Vagina (tissue), 2 donors: ENCODE data around the gene SPECC1.

ENCODE experiments used
- CTCF ChIP-seq, 3 experiments: fragments of 450-650 bp in 2 of 3; fragments of 200-600 bp in 1 of 3; sonication (generic) in 1 of 3; IDR thresholded peaks; one replicate each; pipeline ENCODE4 v1.5.1; 2017 to 2019; ENCODE audit warnings: antibody characterized with exemption in 3 of 3, mild to moderate bottlenecking in 2 of 3, moderate library complexity in 2 of 3
- POLR2A ChIP-seq, 2 donors: fragments of 450-650 bp; IDR thresholded peaks; one replicate each; pipeline ENCODE4 v1.6.1; 2017; ENCODE audit warnings: antibody characterized with exemption in 2 of 2, mild to moderate bottlenecking in 2 of 2, moderate library complexity in 2 of 2

DNA sequence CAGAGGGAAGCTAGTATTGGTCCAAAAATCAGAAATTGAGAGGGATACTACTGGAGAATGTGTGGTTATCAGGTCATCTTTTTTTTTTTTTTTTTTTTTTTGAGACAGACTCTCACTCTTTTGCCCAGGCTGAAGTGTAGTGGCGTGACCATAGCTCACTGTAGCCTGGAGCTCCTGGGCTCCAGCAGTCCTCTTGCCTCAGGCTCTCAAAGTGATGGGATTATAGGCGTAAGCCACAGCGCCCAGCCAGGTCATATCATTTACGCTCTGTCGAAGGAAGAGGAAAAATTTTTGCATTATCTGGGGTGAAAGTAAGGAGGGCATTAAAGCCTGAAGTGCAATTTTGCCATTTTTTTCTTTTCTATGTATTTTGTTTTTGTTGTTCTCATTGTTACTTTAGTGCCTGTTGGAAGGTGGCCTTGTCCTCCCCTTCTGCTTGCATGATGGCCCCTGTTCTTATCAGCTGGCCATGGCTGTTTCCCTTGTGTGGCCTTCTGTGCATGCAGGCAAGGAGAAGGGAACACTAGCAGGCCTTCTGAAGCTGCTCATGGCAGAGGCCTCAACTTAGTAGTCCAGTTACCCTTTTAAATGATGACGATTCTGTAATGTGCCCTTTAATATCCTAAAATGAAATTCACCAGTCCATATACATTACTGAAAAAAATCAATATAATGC lies 118.3 kb downstream of the SPECC1 start:
- TF ChIP-seq POLR2A (IDR thresholded peaks at IDR 0.05) (no peak), CTCF (IDR thresholded peaks at IDR 0.05) (no peak)
